H9 (cell line): ENCODE measurements around the gene AIFM2. TPM values are rescaled to one million over a fixed set of nuclear protein-coding genes. Genes with fewer than 3 reads are reported as not detected.

Experiments used
- DNase-seq: peaks from one replicate; pipeline ENCODE4 v3.0.0-alpha.2; 2017
- H2AFZ ChIP-seq: one replicate; pipeline ENCODE4 v1.6.1; 2013; ENCODE audit warnings: mild to moderate bottlenecking, low read length, control low read depth, moderate library complexity
- H2AK5ac ChIP-seq: 2 replicates; pipeline ENCODE4 v1.6.1; 2013; ENCODE audit warnings: low read length, control low read depth, mixed read lengths; ENCODE audit not compliant: insufficient read length
- H2BK120ac ChIP-seq: one replicate; pipeline ENCODE4 v1.6.1; 2013; ENCODE audit warnings: low read depth, mild to moderate bottlenecking, low read length, control low read depth, inconsistent platforms; ENCODE audit not compliant: poor library complexity, severe bottlenecking
- H2BK12ac ChIP-seq: 2 replicates; pipeline ENCODE4 v1.6.1; 2013; ENCODE audit warnings: low read length, control low read depth, mixed read lengths, low read depth; ENCODE audit not compliant: insufficient read length
- H2BK15ac ChIP-seq: 2 replicates; pipeline ENCODE4 v1.6.1; 2013; ENCODE audit warnings: low read depth, low read length, control low read depth
- H2BK20ac ChIP-seq: one replicate; pipeline ENCODE4 v1.6.1; 2013; ENCODE audit warnings: low read depth, mild to moderate bottlenecking, low read length, control low read depth, inconsistent platforms; ENCODE audit not compliant: poor library complexity, severe bottlenecking
- H2BK5ac ChIP-seq: 2 replicates; pipeline ENCODE4 v1.6.1; 2013; ENCODE audit warnings: low read length, control low read depth, mixed read lengths; ENCODE audit not compliant: insufficient read length
- H3K14ac ChIP-seq: 2 replicates; pipeline ENCODE4 v1.6.1; 2013; ENCODE audit warnings: low read length, control low read depth; ENCODE audit not compliant: insufficient read depth
- H3K18ac ChIP-seq: 2 replicates; pipeline ENCODE4 v1.6.1; 2013; ENCODE audit warnings: low read depth, mild to moderate bottlenecking, mixed read lengths, low read length, control low read depth; ENCODE audit not compliant: insufficient read length
- H3K23ac ChIP-seq: 2 replicates; pipeline ENCODE4 v1.6.1; 2013; ENCODE audit warnings: low read length, control low read depth, mixed read lengths, low read depth; ENCODE audit not compliant: insufficient read length
- H3K23me2 ChIP-seq: 2 replicates; pipeline ENCODE4 v1.6.1; 2013; ENCODE audit warnings: low read depth, mild to moderate bottlenecking, mixed read lengths, low read length, control low read depth; ENCODE audit not compliant: insufficient read length, poor library complexity, severe bottlenecking
- H3K27ac ChIP-seq: 2 replicates; pipeline ENCODE4 v1.5.1; 2013; ENCODE audit warnings: low read length, control low read depth, mixed read lengths, low read depth; ENCODE audit not compliant: insufficient read length
- H3K27me3 ChIP-seq: 2 replicates; pipeline ENCODE4 v1.6.1; 2013; ENCODE audit warnings: low read length, control low read depth, inconsistent platforms; ENCODE audit not compliant: insufficient read depth
- H3K4ac ChIP-seq: 2 replicates; pipeline ENCODE4 v1.6.1; 2013; ENCODE audit warnings: low read depth, mild to moderate bottlenecking, control low read depth, inconsistent platforms, low read length, moderate library complexity
- H3K4me1 ChIP-seq: 2 replicates; pipeline ENCODE4 v1.6.1; 2013; ENCODE audit warnings: low read length, control low read depth, inconsistent platforms; ENCODE audit not compliant: insufficient read depth
- H3K4me2 ChIP-seq: 2 replicates; pipeline ENCODE4 v1.6.1; 2013; ENCODE audit warnings: low read length, control low read depth, mixed read lengths; ENCODE audit not compliant: insufficient read length, insufficient read depth
- H3K56ac ChIP-seq: 2 replicates; pipeline ENCODE4 v1.6.1; 2013; ENCODE audit warnings: low read depth, mild to moderate bottlenecking, mixed read lengths, low read length, control low read depth; ENCODE audit not compliant: insufficient read length
- H3K79me1 ChIP-seq: 2 replicates; pipeline ENCODE4 v1.6.1; 2013; ENCODE audit warnings: low read depth, mild to moderate bottlenecking, moderate library complexity, low read length, control low read depth, inconsistent platforms; ENCODE audit not compliant: insufficient read depth, poor library complexity, severe bottlenecking
- H3K79me2 ChIP-seq: 2 replicates; pipeline ENCODE4 v1.6.1; 2013; ENCODE audit warnings: low read length, control low read depth, inconsistent platforms; ENCODE audit not compliant: insufficient read depth
- H3K9ac ChIP-seq: 2 replicates; pipeline ENCODE4 v1.6.1; 2013; ENCODE audit warnings: low read length, control low read depth, mixed read lengths; ENCODE audit not compliant: insufficient read length; ENCODE audit errors: extremely low read depth
- H3K9me3 ChIP-seq: one replicate; pipeline ENCODE4 v1.6.1; 2013; ENCODE audit warnings: low read depth, low read length, inconsistent platforms; ENCODE audit not compliant: control insufficient read depth
- H3T11ph ChIP-seq: one replicate; pipeline ENCODE4 v1.6.1; 2013; ENCODE audit warnings: mild to moderate bottlenecking, low read length, control low read depth, inconsistent platforms
- H4K20me1 ChIP-seq: one replicate; pipeline ENCODE4 v1.6.1; 2013; ENCODE audit not compliant: control insufficient read depth, insufficient read length, insufficient read depth
- H4K5ac ChIP-seq: 2 replicates; pipeline ENCODE4 v1.6.1; 2013; ENCODE audit warnings: low read depth, mild to moderate bottlenecking, mixed read lengths, low read length, control low read depth; ENCODE audit not compliant: insufficient read length
- H4K8ac ChIP-seq: replicated peaks from 2 replicates; pipeline ENCODE4 v1.6.1; 2013; ENCODE audit warnings: low read length, control low read depth, mixed read lengths, low read depth; ENCODE audit not compliant: insufficient read length
- H4K91ac ChIP-seq: 2 replicates; pipeline ENCODE4 v1.6.1; 2013; ENCODE audit warnings: low read depth, mild to moderate bottlenecking, moderate library complexity, mixed read lengths, low read length, control low read depth; ENCODE audit not compliant: insufficient read length
- H3K27ac Mint-ChIP-seq, 3 experiments: 2 replicates in 2 of 3; 3 replicates in 1 of 3; pipeline ENCODE4 v1.8.0; 2020 to 2021; ENCODE audit warnings: mixed read lengths in 3 of 3, mild to moderate bottlenecking in 1 of 3, moderate library complexity in 1 of 3
- H3K27me3 Mint-ChIP-seq: 2 replicates; pipeline ENCODE4 v1.8.0; 2021; ENCODE audit warnings: low read depth, mild to moderate bottlenecking, moderate library complexity, mixed read lengths
- H3K36me3 Mint-ChIP-seq, 3 experiments: 2 replicates in 2 of 3; 3 replicates in 1 of 3; pipeline ENCODE4 v1.8.0; 2020 to 2021; ENCODE audit warnings: low read depth in 3 of 3, mixed read lengths in 3 of 3; ENCODE audit not compliant: insufficient read depth in 1 of 3
- H3K4me1 Mint-ChIP-seq, 2 experiments: 2 replicates each; pipeline ENCODE4 v1.8.0; 2020; ENCODE audit warnings: mixed read lengths in 2 of 2
- H3K4me3 Mint-ChIP-seq, 2 experiments: 2 replicates in 1 of 2; 3 replicates in 1 of 2; pipeline ENCODE4 v1.8.0; 2020 to 2021; ENCODE audit warnings: mild to moderate bottlenecking in 2 of 2, mixed read lengths in 2 of 2, moderate library complexity in 1 of 2
- H3K9me3 Mint-ChIP-seq, 2 experiments: 2 replicates in 1 of 2; 3 replicates in 1 of 2; pipeline ENCODE4 v1.8.0; 2020; ENCODE audit warnings: mild to moderate bottlenecking in 2 of 2, mixed read lengths in 2 of 2, moderate library complexity in 1 of 2
- CTCF ChIP-seq: fragments of 200-600 bp; sonication (generic); conservative IDR thresholded peaks from 3 replicates; pipeline ENCODE4 v1.8.0; 2021; ENCODE audit warnings: antibody characterized with exemption, mild to moderate bottlenecking
- WGBS: extraction: QIAGEN DNeasy Blood & Tissue Kit; methylation state at CpG from one replicate; pipeline ENCODE4 v1.1.7; 2013; ENCODE audit warnings: missing lambda C conversion rate, low lambda C conversion rate, mixed read lengths; ENCODE audit not compliant: insufficient read length; ENCODE audit errors: extremely low coverage; 5-methylcytosine and 5-hydroxymethylcytosine counted together
- total RNA-seq: library from RNA; stranded (reverse); gene quantifications from 2 replicates; pipeline ENCODE4 v1.2.1, GENCODE V29; 2021

Gene AIFM2
- total RNA-seq, 1 experiment from 2014 or later, result 5.3 TPM

GRCh38 chr10:70145666-70146488 is 13.3 kb upstream of the AIFM2 start:
- no peak overlapping the region for H2BK20ac ChIP-seq
- peaks cover 14% of the 10 kb centered on the region for H3K23me2 ChIP-seq
- no peak overlapping the region for H3K4ac ChIP-seq
- peak overlapping the region in 1 of 3 experiments; percentile 90; a peak in 3 of 7 replicates for H3K27ac Mint-ChIP-seq
- no peaks in the 10 kb centered on the region for H3K79me1 ChIP-seq
- 0 out of 2 replicates have a peak, but pooled peaks cover 3% of the 10 kb centered on the region for H3K4me1 ChIP-seq
- H3K14ac ChIP-seq, result peak overlapping the region; percentile 85
- no peak overlapping the region for H2BK12ac ChIP-seq
- no CpG with 5 or more reads among the region's 98 CpGs for WGBS
- no peaks in the 10 kb centered on the region for H3K79me2 ChIP-seq
- TF ChIP-seq CTCF, result peak; percentile 65
- peak overlapping the region; percentile 62 for H3K9ac ChIP-seq
- H3K27me3 Mint-ChIP-seq, result no peaks in the 10 kb centered on the region
- H3K4me3 Mint-ChIP-seq, result peak overlapping the region; percentile 76 to 88
- peaks cover 11 to 13% of the 10 kb centered on the region in 2 experiments for H3K4me1 Mint-ChIP-seq
- peak overlapping the region; percentile 74 for H3K18ac ChIP-seq
- no peak overlapping the region for H3K27ac ChIP-seq
- peaks cover 5 to 12% (median 9%) of the 10 kb centered on the region in 3 experiments for H3K36me3 Mint-ChIP-seq
- H3K4me2 ChIP-seq, result peak overlapping the region; percentile 47
- no peak overlapping the region for H4K8ac ChIP-seq
- H4K5ac ChIP-seq, result no peak overlapping the region
- H3K56ac ChIP-seq, result no peak overlapping the region
- no peaks in the 10 kb centered on the region for H4K20me1 ChIP-seq
- no peak overlapping the region for H2AK5ac ChIP-seq
- no peak overlapping the region for H2AFZ ChIP-seq
- H3T11ph ChIP-seq, result no peak overlapping the region
- no peak overlapping the region for H2BK15ac ChIP-seq
- no peaks in the 10 kb centered on the region for H3K27me3 ChIP-seq
- H3K9me3 ChIP-seq, result no peaks in the 10 kb centered on the region
- no peak overlapping the region for H3K23ac ChIP-seq
- no peak overlapping the region for H4K91ac ChIP-seq
- no peak overlapping the region for H2BK5ac ChIP-seq
- DNase-seq, result peak; percentile 63
- H3K9me3 Mint-ChIP-seq, result no peaks in the 10 kb centered on the region
- H2BK120ac ChIP-seq, result no peak overlapping the region
